Hematopoietic multipotent progenitor cell treated with erythropoietin and hydrocortisone succinate and interleukin-3 and kit ligand, for 6 days (in vitro differentiated cells): ENCODE results near the gene CNGA2.

Source experiments
- DNase-seq: peaks from one replicate; pipeline ENCODE4 v3.0.0-alpha.2; 2015

CNGA2 gene

DNA sequence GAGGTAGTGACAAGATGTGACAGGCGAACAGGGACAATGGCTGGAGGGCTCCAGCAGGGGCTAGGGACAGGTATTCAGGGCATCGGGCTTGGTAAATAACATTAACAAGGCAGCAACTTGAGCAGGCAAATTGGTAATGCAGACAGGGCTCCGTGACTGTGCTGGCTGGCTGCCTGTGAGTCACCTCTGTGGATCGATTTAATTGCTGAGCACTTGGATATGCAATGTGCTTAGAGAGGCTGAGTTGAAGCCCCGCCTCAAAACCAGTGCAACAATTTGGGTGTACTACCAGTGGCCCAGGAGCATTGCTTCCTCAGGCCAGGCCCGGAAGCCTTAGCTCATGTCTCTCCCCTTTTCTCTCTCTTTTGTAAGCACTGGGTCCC is 19.5 kb downstream of the CNGA2 start:
- DNase-seq, result no peak

DNA sequence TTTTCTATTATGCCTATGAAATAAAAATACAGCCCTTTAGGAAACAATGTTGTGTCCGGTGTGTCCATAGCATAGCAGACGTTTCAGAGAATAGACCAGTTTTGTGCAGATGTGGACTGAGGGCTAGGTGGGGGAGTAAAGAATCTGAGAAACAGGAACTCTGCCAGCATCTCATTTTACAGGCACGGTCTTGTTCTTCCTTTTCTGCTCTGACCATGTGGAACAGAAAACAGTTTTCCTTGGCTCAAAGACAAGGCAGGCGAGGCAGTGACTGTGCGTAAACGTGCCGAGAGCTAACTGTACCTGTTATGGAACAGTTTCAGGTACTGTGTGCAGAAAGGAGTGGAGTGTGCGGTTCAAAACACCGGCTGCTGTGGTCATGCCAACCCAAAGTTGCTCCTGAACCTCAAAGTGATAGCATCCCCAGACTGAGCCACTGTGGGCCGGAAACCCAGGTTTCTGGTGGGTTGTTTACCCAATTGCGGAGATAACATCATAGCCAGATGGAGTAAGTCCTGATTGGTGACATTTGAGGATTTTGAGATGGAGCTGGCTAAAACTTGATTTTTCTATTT is 20.2 kb downstream of the CNGA2 start:
- DNase-seq, result no peak

DNA sequence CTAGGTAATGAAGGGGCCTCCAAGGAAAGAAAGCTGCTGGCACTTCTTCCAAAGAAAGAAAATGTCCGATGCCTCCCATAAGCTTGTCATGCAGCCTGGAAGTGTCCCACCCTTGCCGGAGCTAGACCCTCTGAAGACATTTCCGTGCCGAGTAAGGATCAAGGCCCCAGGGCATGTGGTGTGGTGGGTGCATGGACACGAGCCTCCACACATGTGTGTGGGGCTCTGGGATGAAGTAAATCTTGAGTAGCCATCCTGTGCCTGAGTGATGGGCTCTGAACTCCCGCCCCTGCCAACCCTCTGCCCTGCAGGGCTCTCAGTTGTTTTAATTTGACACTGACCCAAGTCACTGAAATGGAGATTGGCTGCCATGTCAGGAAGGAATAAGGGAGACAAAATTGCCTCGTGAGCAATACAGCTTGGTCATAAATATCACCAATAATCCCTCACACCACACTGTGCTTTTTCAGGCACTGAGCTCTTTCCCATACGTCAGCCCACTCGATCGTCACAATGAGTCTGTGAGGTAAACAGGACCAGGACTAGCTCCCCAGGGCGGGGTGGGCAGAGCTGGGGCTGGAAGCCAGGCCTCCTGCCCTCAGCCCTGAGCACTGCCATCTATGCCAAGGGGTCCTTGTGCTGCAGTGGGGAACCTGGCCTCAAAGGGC is 24.6 kb downstream of the CNGA2 start:
- DNase-seq, result no peak

DNA sequence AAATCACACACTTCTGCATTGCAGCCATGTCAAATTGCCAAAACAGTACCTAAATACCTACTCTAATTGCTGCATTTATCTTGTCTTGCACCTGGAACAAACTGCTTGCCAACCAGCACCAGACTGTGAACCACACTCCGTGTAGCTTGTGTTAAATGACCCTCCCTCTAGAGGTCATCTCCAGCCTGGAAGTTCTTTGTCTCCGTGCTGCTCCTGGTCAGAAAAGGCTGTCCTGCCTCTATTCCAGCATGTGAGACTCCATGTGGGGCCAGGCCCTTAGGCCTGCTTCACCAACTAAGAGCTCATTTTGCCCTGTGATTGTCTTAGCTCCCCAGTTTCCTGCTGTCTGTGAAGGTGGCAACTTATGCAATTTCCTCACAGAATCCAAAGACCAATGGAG is 28.3 kb downstream of the CNGA2 start:
- no peak for DNase-seq

DNA sequence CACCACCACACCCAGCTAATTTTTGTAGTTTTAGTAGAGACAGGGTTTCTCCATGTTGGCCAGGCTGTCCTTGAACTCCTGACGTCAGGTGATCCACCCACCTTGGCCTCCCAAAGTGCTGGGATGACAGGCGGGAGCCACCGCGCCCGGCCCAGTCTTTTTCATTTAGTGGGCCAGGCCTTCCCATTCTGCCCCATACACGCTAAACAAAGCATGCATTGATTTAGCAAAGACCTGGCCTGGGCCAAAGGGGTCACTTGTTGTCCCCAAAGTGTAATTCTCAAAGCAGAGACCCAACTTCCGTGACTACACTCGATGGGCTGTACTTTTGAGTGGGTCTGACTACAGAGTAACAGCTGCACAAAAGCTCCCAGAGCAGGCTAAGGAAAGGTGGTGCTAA is 29.2 kb downstream of the CNGA2 start:
- no peak for DNase-seq

DNA sequence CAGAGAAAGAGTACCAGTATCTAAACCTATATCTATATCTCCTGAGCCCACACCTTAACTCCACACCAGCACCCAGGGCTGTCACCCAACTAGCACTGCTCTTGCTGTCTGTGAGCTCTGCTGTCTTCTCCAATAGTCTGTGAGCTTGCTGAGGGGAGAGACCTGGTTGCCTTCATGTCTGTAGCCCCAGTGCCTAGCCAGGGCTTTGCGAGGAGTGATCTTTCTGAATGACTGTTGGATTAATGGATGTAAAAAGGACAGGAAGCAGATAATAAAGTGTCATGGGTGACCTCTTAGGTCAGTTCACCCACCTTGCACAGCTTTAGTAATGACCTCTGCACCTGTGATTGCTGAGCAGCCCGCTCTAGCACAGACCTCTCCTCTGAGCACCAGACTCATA is 30.5 kb downstream of the CNGA2 start:
- DNase-seq, result no peak

DNA sequence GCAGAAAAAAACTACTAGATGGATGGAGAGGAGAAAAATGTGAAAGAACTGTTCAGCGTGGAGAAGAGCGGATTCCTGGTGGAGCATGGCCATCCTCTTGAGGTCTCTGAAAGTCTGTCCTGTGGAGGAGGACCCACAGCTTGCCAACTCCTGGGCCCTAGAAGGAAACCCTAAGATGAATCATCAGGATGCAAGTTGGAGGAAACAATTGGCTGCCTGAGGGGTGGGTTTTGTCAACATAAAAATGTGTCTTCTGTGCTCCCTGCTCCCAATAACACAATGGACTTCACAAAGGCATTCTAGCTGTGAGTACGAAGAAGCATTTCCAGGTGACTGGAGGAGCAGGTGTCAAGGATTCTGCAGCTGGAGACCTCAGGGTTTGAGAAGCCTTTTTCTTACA is 37.2 kb downstream of the CNGA2 start:
- no peak for DNase-seq

DNA sequence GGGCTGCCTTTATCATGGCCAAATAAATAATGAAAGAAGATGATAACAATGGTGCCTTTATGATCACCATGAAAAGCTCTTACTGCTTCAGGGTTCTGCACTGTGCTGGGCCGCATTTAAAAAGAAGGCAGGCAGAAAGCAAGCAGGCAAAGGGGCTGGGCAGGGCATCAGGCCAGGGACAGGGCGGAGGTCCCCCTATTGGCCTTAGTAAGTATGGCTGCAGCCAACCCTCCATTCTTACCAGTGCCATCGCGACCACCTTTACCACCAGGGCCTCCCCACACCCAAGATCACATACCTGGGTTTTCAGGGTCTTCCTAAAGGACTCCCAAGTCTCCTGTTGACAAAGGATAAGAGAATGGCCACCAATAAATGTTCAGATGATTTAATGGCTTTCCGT is 38.9 kb downstream of the CNGA2 start:
- no peak for DNase-seq

DNA sequence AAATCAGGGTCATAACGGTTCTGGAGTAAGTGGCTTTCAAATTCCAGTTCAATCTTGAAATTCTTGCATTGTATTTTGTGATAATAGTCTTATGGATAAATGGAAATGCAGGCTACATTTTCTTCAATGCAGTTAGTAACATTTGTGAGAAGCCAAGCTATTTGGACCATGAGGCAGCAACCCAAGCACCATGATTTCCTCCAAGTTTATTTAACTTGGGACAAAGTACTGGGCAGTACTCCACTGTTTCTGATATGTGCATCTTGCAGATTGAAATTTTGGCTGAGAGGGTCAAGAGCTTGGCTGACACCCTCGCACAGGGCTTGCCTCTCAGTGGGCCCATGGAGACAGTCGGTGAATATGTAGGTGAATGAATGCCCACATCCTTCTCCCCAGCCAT is 39.9 kb downstream of the CNGA2 start:
- no peak for DNase-seq

DNA sequence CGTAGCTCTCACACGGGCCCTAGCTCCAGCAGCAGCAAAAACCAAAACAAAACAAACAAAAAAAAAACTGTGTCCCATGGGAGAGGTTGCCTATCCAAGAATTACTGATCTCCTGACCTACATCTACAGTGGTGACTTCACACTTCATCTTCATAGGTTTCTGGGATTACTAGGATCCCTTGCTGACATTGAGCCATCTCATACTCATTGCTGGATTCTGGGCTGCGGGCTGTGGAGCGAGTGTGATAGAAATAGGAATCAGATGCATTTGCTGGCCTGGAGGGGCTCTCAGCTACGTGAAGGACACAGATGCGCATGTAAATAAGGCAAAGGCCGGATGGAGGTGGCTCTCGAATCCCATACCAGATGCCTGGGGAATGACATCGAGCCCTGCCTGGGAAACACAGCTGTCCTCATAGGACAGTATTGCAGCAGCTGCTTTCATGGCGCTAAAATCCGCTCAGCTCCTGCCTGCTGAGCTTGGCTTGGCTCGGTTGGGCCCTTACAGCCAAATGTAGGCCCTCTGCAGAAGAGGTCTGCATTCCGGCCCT is 41.7 kb downstream of the CNGA2 start:
- no peak for DNase-seq

DNA sequence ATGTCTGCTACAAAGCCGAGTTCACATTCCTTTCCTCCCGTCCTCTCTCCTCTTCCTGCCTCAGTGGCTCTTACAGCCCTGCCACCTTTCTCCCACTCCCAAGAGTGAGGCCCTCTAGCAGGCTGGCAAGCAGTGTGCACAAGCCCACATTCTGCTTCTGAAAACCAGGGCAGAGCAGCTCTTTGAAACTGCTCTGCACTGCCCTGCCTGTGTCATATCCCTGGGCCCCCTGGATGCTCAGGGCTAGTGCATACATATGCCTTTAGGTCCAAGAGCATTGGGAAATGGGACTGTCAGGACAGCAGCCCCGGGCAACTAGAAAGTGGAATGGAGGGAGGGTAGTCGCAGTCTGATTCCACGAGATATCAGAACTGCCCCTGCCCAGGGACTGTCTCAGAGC is 42.4 kb downstream of the CNGA2 start:
- DNase-seq, result no peak

DNA sequence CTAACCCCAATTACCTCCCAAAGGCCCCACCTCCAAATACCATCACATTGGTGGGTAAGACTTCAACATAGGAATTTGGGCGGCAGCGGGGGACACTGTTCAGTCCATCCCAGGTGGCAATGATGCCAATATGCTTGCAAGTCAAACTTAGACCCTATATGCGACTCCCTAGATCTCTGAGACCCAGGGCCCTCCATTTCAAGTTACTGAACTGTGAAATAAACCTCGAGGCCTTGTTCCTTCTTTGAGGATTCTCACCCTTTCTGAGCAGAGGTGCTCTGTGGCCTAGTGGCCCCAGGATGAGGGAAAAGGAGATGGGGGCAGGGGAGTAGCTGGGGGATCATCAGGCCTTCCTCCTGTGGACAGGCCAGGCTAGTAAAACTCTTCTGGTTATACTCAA is 44.7 kb downstream of the CNGA2 start:
- DNase-seq, result no peak

DNA sequence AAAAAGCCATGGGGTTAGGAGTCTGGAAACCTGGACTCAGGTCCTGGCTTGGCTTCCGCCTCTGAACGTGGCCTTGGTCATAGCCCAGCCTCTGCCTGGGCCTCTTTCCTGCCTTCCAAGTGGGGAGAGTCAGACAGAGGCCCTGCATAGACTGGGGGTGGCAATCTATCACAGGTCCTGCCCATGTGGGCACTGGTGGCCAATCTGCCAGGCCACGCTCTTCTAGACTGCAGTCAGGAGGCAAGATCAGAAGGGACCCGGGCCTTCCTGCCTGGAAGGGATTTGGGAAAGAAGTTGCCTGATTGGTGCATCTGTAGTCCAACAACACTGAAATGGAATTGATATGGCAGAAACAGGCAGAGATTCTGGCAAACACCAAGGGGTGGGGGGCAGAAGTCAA is 46.1 kb downstream of the CNGA2 start:
- DNase-seq, result no peak

DNA sequence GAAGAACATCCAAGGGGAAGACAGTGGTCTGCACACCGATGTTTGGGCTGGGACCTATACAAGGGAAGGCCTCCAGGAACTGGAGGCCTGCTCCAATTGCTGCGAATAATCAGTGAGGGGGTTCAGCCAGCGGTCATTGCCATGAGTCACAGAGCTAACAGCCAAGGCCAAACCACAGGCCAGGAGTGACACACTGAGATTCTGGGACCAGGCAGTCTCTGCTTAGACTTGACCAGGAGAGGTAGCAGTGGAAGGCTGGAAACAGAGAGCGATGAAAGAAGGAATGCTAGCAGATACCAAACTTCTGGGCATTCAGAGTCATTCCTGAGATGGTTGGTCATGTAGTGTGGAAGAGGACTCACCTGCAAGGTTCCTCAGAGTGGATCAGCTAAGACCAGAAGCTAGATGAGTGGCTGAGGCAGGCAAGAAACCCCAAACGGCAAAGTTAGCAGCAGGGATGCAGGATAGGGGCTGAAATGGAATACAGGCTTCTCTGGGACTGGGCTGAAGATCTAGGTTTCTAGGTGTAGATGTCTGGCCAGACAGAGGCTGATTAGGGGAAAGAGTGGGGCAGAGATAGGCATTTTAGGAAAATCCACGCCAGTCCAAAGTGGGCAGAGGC is 54.7 kb downstream of the CNGA2 start:
- DNase-seq, result no peak

DNA sequence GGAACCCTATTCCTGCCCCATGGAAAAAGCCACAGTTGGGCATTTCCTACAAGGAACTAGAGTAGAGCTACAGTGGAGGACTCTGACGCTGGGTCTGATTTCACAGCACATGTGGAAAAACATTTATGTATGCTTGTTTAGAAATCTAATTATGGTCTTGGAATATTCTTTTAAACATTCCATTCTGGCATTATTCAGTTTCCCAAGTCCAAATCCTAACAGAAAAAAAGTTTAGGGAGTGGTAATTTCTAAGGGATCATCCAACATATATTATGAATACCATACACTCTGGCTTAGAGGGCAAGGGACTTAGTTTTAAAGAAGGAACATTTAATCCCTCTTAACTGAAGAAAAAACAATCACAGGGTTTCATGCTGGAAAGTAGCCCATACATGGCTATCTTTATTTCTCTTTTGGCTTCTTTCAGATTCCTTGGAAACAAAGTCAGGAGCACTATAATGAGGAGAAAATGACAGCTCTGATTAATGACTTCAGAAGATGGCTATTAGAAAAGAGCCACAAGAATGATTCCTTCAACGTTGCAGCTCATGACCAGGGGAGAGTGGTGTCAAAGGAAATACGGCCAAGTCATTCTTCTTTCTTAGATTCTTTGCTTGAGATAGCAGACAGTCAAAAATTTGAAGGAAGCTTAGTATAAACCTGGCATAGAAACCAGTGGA is 56.1 kb downstream of the CNGA2 start:
- no peak for DNase-seq

DNA sequence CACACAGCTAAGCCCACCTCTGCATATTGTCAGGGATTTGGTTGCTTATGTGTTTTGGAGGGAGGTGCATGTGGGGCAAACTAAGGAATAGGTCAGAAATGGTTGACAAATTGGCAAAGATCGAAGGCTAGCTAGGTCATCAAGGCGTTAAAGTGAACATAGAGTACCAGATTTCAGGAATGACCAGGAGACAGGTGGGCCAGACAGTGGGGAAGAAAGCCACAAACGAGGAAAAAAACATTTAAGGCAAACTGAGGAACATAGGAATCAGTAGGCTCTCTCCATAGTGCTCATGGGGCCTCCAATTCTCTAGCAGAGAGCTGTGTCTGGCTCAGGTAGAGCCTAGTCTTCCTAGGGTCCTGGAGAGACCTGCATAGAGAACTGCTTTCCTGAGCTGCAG is 57.4 kb downstream of the CNGA2 start:
- no peak for DNase-seq

DNA sequence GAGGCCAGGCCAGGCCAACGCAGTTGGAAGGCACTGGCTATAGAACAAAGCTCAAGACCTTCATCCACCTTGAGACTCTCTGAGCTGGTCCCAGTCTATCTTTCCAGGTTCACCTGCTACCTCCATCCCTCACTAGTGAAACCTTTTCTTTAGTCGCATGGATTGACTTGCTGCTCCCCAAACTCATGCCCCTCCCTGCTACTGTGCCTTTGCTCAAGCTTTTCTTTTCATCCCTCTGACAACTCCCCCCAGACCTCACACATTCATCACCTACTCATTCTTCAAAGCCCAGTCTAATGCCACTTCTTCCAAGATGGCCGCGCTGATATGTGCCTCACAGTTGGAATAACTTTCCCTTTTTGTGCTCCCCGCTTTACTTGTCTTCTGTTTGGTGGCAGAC is 58.0 kb downstream of the CNGA2 start:
- DNase-seq, result no peak

DNA sequence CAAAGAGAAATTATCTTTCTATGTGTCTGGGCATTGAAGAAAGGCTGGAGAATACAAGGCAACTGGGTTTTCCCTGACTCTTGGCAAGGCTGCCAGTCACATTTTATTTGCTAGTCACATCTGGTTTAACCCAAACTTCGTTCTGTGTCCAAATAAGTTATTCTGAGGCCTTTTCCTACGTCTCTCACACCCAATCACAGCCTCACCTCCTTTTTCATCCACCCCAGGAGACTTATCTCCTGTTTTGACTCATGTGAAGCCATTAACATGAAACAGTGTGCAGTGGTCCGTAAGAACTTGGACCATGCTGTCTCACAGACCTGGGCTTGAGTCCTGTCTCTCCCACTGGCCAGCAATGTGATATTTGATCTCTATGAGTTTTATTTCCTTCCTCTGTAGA is 59.3 kb downstream of the CNGA2 start:
- no peak for DNase-seq
